Ammon's horn (tissue), 1 donor: Measurements from ENCODE around the gene SCNN1A.

Experiments
- DNase-seq: peaks from one replicate; pipeline ENCODE4 v3.0.0-alpha.2; 2016; ENCODE audit warnings: low spot score

The SCNN1A gene

DNA sequence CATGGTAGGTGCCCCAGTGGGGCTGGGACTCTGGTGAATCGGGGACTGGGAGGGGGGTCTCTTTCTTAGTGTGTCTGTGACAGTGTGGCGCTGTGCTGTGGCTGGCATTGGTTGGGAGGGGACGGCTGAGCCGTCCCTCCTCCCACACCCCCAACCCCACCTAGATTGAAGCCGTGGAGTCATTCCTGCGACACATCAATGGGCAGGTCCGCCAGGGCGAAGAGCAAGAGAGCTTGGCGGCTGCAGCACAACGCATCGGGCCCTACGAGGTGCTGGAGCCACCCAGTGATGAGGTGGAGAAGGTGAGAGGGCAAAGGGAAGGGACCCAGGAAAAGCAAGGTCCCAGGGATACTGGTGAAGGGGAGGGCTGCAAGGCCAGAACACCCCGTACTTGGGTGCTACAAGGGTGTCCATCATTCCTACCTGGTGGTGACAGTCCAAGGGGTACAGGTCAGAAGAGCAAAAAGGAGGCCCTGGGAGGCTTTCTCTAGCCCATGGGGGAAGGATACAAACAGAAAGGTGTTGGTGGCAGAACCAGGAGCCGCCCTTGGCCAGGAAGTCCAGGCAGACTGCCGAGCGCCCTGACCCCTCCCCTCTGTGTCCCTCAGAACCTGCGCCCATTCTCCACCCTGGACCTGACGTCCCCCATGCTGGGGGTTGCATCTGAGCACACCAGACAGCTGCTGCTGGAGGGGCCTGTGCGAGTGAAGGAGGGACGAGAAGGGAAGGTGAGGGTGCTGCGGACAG, 57.5 kb downstream of the SCNN1A start:
- no peak for DNase-seq

DNA sequence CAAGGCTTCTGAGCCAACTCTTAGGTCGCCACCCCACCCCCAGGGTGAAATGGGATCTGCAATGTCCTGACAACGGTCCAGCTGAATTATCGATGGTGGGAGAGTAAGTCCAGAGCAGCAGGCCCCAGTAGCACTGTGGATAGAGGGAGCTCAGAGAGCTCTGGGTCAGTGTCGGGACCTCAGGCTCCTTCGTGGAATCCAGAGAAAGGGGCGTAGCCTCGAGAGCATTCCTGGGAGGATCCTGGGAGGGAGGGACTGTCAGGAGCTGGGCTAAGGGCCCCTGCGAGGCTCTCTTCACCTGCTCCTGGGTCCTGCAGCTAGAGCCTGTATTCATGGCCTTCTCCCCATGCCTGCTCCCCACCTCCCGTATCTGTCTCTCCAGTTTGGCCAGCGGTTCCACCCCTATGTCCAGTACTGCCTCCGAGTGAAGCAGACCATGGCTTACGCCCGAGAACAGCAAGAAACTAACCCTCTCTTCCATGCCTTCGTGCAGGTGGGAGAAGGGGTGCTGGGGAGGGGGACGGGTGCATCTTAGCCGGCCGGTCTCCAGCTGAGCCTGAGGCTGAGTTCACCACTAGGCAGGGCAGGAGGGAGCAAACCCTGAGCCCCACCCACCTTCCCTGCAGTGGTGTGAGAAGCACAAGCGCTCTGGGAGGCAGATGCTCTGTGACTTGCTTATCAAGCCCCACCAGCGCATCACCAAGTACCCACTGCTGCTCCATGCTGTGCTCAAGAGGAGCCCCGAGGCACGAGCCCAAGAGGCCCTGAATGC, 58.3 kb downstream of the SCNN1A start:
- DNase-seq = no peak

DNA sequence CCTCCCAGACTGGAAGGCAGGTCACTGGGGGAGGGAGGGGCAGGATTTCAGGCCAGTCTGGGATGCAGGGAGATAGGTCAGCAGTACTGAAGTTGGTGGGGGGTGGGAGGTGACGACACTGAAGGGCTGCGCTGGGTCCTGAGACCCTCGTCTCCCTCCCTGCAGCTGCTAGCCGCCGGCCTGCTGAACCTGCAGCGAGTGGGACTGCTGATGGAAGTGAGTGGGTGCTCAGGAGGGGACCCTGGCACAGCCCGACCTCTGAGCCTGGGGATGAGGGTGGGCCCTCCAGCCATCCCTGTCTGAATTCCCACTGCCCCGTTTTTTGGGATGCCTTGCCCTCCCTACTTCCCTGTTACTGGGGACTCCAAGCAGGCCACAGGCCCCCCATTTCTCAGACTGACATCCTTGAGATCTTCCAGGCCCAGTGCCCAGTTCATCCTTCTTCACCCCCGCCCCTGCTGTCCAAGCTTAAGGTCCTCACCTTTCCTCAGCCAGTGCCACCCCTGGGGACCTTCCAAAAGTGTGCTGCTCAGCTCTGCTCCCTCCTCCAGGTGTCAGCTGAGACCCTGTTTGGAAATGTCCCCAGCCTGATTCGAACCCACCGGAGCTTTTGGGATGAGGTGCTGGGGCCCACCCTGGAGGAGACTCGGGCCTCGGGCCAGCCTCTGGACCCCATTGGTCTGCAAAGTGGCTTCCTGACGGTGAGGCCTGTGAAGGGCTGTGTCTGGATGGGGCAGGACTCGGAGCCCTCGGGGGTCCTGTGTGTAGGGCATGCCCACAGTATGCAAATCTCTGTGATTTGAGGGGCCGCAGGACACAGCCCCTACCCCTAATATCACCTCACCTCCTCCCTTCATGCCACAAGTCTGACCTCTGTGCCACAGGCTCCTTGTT, 59.4 kb downstream of the SCNN1A start:
- no peak for DNase-seq

DNA sequence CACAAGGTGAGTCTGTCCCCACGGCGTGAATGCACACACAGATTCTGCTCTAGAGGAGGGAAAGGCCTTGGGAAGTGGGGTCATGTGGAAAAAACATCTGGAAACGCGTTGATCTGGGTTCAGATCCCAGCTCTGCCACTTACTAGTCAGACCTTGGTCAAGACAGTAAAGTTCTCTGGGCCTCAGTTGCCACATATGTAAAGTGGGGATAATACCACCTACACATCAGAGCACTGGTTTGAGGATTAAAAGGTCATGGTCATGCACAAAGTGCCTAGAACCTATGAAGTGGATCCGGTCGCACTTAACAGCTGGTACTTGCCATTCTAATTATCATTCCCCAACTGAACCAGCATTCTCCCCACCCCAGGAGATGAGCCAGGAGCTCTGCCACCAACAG, 60.2 kb downstream of the SCNN1A start:
- DNase-seq = no peak

DNA sequence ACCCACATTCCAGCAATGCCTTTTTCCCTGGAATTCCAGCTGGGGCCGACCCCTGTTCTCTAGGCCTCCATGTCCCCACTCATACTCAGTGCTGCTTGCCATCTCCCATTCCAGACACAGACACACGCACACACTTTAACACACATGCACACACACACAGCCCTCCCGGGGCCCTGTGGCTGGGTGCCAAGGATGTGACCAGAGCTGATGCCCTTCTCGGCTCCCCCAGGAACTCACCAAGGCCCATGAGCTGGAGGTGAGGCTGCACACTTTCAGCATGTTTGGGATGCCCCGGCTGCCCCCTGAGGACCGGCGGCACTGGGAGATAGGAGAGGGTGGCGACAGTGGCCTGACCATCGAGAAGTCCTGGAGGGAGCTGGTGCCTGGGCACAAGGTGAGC, 60.6 kb downstream of the SCNN1A start:
- no peak for DNase-seq

DNA sequence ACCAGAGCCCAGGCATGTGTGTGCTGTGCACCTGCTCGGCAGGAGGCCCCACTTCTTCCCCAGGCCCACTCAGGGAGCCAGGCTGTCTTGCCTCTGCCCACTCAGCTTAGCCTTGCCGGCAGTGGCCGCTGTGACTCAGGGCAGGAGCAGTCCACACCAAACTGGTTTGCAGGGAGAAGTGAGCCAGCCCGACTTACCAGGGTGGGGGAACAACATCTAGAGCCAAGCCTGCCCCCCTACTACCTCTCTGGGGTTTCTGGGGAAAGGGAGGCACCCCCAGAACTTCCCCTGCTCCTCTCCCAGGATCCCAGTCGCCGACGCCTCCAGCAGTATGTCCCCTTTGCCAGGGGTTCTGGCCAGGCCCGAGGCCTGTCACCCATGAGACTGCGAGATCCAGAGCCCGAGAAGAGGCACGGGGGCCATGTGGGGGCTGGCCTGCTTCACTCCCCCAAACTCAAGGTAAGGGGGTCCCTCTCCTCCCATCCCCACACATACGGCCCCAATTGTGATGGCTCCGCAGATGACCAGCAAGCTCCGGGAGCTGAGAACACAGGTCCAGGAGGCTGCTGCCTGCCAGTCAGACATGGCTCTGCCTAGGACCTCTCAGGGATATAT, 61.9 kb downstream of the SCNN1A start:
- no peak for DNase-seq

DNA sequence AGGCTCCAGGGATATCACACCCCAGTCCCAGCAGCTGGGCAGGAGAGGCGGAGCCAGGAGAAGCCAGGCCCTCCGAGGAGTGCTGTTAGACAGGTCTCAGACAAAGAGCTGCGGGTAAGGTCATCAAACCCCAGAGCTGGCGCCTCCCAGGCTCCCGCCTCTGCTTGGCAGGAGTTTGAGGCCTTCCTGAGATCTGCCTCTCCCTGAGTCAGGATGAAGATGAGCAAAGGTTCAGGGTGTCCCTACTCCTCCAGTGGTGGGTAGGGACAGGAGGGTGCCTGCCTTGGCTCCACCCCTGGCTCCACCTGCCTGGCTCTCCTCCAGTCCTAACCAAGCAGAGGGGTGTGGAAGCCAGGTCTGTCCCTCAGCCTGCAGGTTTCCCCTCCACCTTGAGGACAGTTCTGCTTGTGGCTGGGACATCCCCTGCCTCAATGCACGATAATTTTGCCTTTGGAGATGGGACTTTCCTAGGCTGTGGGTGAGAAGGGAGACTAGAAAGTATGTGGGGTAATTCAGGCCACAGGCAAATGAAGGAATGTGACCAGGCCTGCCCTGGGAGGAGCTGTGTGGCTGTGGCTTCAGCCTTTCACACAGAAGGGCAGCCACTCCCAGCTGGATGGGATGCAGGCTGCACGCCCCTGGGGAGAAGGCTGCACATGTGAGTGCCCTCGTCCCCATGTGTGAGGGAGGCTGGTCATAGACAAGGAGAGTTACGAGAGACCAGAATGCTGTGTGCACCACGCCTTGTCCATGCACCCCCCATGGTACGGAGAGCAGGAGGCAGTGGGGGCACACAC, 62.6 kb downstream of the SCNN1A start:
- no peak for DNase-seq

DNA sequence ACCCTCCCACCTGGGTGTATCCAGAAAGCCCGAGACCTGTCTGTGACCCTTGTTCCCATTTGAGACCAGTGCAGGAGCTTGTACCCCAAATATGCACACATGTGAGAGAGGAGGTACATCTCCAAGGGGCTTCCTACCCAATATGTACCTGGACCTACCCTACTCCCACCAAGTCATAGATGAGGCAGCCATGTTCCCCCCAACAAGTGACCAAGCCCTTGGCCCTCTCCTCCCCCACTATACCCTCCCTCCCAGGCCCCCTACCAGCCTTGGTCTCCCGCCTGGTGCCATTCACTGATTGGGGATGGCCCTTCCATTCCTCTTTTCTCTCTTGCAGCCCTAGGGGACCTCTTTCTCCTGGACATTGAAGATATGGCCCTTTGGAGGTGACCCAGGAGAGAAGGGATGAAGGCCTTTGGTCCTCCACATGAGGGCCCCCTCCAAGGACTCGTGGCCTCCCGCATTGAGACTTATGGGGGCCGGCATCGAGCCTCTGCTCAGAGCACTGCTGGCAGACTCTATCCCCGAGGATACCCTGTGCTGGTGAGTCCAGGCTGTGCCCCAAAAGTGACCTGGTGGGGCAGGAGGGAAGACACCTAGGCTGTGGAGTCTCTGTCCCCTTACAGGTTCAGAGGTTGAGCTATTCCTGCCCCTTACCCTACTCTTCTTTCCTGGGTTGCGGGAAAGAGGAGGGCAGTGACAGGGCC, 63.4 kb downstream of the SCNN1A start:
- no peak for DNase-seq

DNA sequence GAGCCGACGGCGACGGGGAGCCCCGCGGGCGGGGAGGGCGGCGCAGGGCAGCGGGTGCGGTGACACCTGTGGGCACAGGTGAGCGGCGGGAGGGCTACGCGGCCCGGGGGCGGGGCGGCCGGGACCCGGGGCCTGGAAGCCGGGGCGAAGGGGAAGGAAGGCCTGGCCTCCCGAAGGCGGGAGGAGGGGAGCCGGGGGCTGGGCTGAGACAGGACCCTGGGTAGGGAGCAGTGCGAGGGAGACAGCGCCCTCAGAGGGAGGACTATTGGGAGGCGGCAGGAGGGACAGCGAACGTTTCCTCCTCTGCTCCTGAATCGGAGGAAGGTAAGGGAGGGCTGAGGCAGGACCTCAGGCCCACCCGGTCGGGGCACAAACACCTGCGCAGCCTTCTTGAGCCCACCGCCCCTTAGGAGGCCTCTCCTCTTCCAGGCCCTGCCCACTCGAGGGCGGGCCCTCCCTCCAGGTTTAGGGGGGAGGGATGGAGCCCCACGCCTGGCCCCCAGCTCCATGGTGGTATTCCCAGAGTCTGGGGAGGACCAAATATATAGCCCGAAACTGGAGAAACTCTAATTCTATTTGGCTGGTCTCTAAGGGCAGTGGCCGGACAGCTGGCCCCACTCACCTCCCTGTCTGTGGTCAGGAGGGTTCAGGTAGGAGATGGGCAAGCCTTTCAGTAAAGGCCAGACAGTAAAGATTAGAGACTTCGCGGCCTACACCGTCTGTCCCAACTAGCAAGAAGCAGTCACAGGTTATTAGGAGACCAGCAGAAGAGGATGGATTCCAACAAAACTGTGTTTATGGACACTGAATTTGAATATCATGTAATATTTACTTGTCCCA, 64.4 kb downstream of the SCNN1A start:
- no peak for DNase-seq

DNA sequence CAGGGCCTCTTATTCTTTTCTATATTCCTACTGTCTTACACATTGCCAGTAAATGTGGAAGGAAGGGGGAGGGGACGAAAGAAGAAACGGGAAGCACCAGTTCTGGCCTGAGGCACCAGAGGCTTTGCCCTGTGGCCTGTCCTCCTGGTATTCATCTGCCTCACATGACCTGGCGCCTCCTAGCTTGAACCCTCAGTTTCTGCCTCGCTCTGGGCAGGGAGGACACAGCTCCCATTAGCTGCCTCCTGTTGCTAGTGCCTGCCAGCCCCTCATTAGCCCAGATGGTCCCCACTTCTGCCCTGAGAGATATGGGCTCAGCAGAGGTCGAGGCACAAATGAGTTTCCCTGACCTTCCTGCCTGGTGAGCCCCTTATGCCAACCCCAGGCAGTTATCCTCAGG, 67.8 kb downstream of the SCNN1A start:
- DNase-seq = peak; percentile 67

DNA sequence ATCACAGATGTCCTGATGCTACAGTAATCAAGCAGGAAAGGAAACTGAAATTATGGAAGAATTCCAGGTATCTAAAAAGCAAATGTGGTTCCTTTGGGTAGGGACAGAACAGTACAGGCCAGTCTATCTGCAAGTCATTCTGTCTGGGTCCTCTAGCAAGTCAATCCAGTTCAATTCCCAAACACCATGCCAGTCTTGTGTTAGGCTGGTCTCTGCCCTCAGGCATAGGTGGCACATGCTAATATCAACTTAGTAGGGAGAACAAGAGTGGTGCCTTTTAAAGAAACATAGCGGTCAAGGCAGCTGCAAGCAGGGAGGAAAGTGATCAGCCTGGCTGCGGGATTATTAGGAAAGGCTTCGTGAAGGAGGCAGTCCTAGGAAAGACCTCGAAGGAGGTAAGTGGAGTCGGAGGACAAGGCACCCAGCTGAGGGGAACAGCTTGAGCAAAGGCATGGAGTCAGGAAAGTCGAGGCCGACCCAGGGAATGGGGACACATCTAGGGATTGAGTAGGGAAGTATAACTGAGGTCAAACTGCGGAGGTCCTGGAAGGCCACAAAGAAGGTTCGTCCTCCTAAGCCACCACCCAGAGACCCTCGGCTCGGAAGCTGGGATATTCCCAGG, 68.7 kb downstream of the SCNN1A start:
- no peak for DNase-seq

DNA sequence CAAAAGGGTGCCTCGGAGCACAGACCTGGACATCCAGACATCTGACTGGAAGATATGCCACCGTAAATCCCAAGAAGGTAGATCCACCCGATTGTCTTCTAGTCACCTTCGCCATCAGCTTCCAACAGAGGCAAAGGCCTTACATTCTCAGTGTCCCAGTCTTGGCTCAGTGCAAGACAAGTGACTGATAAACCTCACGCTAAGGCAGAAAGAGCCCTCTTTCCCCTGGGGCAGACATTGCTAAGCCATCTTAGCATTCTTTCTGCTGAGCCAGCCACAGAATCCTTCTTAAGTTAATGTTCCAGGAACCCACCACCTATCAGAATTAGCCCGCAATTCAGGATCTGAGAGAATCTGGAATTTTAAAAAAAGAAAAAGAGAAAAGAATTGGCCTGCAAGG, 69.2 kb downstream of the SCNN1A start:
- no peak for DNase-seq

DNA sequence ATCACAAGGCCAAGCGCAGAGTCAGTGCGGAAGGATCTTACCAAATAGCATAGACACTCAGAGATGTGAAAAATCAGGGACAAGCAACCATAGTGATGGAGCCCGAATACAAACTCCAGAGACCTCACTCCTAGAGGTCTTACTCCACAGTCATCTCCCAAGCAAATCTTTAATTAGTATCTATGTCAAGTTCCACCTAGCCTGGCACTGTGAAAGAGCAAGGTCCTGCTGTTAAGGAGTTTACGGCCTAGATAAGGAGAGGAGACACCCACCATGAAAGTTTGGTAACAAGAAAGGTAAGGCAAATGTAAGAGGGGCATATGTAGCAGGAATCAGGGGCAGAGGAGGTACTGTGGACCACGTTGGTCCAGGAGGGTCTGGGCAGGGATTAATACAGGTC, 72.3 kb downstream of the SCNN1A start:
- DNase-seq = no peak

DNA sequence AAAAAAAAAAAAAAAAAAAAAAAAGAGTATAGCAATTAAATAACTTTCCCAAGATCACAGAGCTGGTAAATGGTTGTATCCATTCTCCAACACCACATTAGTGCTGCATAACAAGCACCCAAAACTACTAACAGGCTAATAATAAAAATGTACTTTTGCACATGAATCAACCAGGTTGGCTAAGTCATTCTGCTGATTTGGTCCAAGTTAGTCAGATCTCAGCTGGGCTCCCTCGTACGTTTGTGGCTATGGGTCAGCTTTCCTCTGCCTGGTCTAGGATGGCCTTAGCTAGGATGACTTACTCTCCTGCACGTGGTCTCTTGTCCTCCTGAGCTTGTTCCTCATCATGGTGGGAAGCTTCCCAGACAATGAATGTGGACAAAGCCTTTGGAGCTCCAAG, 72.7 kb downstream of the SCNN1A start:
- no peak for DNase-seq

DNA sequence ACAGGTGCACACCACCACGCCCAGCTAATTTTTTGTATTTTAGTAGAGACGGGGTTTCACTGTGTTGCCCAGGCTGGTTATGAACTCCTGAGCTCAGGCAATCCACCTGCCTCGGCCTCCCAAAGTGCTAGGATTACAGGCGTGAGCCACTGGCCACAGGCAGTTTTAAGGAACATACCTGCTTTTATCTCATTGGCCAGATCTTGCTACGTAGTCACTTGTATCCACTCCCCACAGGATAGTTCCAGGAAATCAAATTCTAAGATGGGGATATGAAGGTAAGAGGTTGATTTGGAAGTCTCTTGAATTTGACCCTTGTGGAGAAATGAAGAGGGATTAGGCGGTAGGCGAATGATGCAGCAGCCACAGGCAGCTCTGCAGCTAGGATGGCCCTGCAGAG, 73.6 kb downstream of the SCNN1A start:
- DNase-seq = no peak

DNA sequence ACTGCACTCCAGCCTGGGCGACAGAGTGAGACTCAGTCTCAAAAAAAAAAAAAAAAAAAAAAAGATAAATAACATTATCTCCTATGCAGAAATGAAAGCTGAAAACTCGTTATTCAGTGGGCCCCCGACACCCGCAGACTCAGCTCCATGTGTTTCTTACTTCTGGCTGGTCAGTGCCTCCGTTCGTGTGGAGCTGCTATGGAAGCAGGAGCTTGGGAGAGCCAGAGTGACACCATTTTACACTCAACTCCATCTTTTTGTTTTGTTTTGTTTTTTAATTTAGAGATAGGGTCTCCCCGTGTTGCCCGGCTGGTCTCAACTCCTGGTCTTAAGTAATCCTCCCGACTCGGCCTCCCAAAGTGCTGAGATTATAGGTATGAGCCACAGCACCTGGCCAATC, 78.2 kb downstream of the SCNN1A start:
- no peak for DNase-seq
